Endothelial cell of umbilical vein (primary cell): ENCODE results near the gene ZNF84. TPM values are rescaled to one million over a fixed set of nuclear protein-coding genes. Genes with fewer than 3 reads are reported as not detected.

Experiments
- BruUV-seq: library from RNA; stranded (reverse); fragments of 400-500 nt; replicated peaks from 2 replicates; lab custom pipeline; 2021; lab: Mats Ljungman, UMichigan
- CTCF ChIA-PET: fragments of 300-600, 350-600 bp; sonication (Branson Sonifier 250); formaldehyde crosslinking; loops from one replicate; lab custom pipeline; 2021; ENCODE audit warnings: antibody characterized with exemption, inconsistent platforms; lab: Charles Lee
- POLR2A ChIA-PET: fragments of 300-600, 350-600 bp; sonication (Branson Sonifier 250); formaldehyde crosslinking; loops from one replicate; lab custom pipeline; 2021; ENCODE audit warnings: antibody characterized with exemption, inconsistent platforms; lab: Charles Lee
- DNase-seq: peaks from one replicate; pipeline ENCODE4 v3.0.0-alpha.2; 2011; ENCODE audit warnings: low read depth, low spot score
- FAIRE-seq: peaks from 2 replicates; lab custom pipeline; 2011; peaks lifted over from hg19 to GRCh38; lab: Jason Lieb, UNC
- H2AFZ ChIP-seq: 2 replicates; pipeline ENCODE4 v1.6.0; 2012; ENCODE audit warnings: low read depth, low read length, control low read depth, inconsistent platforms
- H3K27ac ChIP-seq: 2 replicates; pipeline ENCODE4 v1.5.1; 2011; ENCODE audit warnings: low read depth, mild to moderate bottlenecking, control low read depth, low read length, moderate library complexity; ENCODE audit not compliant: insufficient read depth
- H3K27me3 ChIP-seq, 2 experiments: 2 replicates each; pipeline versions ENCODE4 v1.6.0 to v1.6.1; 2011; ENCODE audit warnings: low read length in 2 of 2, mixed read lengths in 1 of 2; ENCODE audit not compliant: control insufficient read depth in 2 of 2, insufficient read depth in 2 of 2
- H3K36me3 ChIP-seq, 2 experiments: 2 replicates in 1 of 2; 3 replicates in 1 of 2; pipeline ENCODE4 v1.5.1; 2011; ENCODE audit warnings: low read length in 2 of 2, mild to moderate bottlenecking in 1 of 2, moderate library complexity in 1 of 2; ENCODE audit not compliant: control insufficient read depth in 2 of 2, insufficient read depth in 2 of 2; ENCODE audit errors: extremely low read depth in 1 of 2
- H3K4me1 ChIP-seq: 3 replicates; pipeline ENCODE4 v1.5.1; 2011; ENCODE audit warnings: mild to moderate bottlenecking, low read length; ENCODE audit not compliant: control insufficient read depth, insufficient read depth; ENCODE audit errors: extremely low read depth
- H3K4me2 ChIP-seq: 2 replicates; pipeline ENCODE4 v1.6.1; 2011; ENCODE audit warnings: low read length, control low read depth, mixed read lengths; ENCODE audit not compliant: insufficient read depth
- H3K4me3 ChIP-seq, 3 experiments: fragments of 200-600 bp in 1 of 3; sonication (generic), shearing (Covaris generic) in 1 of 3; replicated peaks in 1 of 3; 2 replicates each; pipeline ENCODE4 v1.5.1; 2011 to 2016; ENCODE audit warnings: control low read depth in 3 of 3, low read length in 3 of 3, mild to moderate bottlenecking in 2 of 3, inconsistent platforms in 1 of 3, low read depth in 1 of 3, moderate library complexity in 1 of 3; ENCODE audit not compliant: insufficient read depth in 1 of 3
- H3K79me2 ChIP-seq: 2 replicates; pipeline ENCODE4 v1.6.0; 2012; ENCODE audit warnings: low read length, inconsistent platforms; ENCODE audit not compliant: control insufficient read depth, insufficient read depth
- H3K9ac ChIP-seq: replicated peaks from 2 replicates; pipeline ENCODE3; 2011; ENCODE audit warnings: low read length, control low read depth; ENCODE audit not compliant: insufficient read depth; ENCODE audit errors: extremely low read depth
- H3K9me1 ChIP-seq: replicated peaks from 3 replicates; pipeline ENCODE4 v1.6.0; 2011; ENCODE audit warnings: mild to moderate bottlenecking, low read length; ENCODE audit not compliant: control insufficient read depth, insufficient read depth; ENCODE audit errors: extremely low read depth
- H3K9me3 ChIP-seq: replicated peaks from 2 replicates; pipeline ENCODE4 v1.5.1; 2012; ENCODE audit warnings: low read length, inconsistent platforms; ENCODE audit not compliant: control insufficient read depth, insufficient read depth
- H4K20me1 ChIP-seq: replicated peaks from 2 replicates; pipeline ENCODE3; 2011; ENCODE audit warnings: mild to moderate bottlenecking, low read length; ENCODE audit not compliant: control insufficient read depth, insufficient read depth; ENCODE audit errors: extremely low read depth
- CTCF ChIP-seq, 2 donors: IDR thresholded peaks; 1 replicate in 1 of 2; 2 replicates in 1 of 2; pipeline ENCODE4 v1.5.1; 2011; ENCODE audit warnings: low read length in 2 of 2, mild to moderate bottlenecking in 2 of 2, moderate library complexity in 2 of 2, control low read depth in 1 of 2, inconsistent platforms in 1 of 2, low read depth in 1 of 2; ENCODE audit not compliant: insufficient read depth in 1 of 2; ENCODE audit errors: extremely low read depth in 1 of 2
- EZH2 ChIP-seq: IDR thresholded peaks from 2 replicates; pipeline ENCODE4 v1.6.1; 2012; ENCODE audit warnings: borderline replicate concordance, low read depth, mild to moderate bottlenecking, moderate library complexity, low read length, inconsistent platforms; ENCODE audit not compliant: severe bottlenecking
- FOS ChIP-seq: IDR thresholded peaks from 2 replicates; pipeline ENCODE4 v1.6.1; 2011; ENCODE audit warnings: mild to moderate bottlenecking, low read length, moderate library complexity, borderline replicate concordance; ENCODE audit not compliant: insufficient read depth
- GATA2 ChIP-seq: IDR thresholded peaks from 2 replicates; pipeline ENCODE4 v1.7.0; 2011; ENCODE audit warnings: low read depth, mild to moderate bottlenecking, moderate library complexity, mixed read lengths, low read length; ENCODE audit not compliant: insufficient read length, insufficient read depth
- JUN ChIP-seq: IDR thresholded peaks from 2 replicates; pipeline ENCODE4 v1.6.1; 2011; ENCODE audit warnings: borderline replicate concordance, low read depth; ENCODE audit not compliant: insufficient read length, insufficient read depth
- MAX ChIP-seq: IDR thresholded peaks from 2 replicates; pipeline ENCODE4 v1.6.1; 2011; ENCODE audit not compliant: insufficient read depth, insufficient read length
- MYC ChIP-seq: IDR thresholded peaks from one replicate; pipeline ENCODE4 v1.6.1; 2011; ENCODE audit warnings: mild to moderate bottlenecking, low read depth, low read length
- POLR2A ChIP-seq: IDR thresholded peaks from 2 replicates; pipeline ENCODE4 v1.6.1; 2012; ENCODE audit warnings: low read depth, mild to moderate bottlenecking, control low read depth, low read length
- POLR2AphosphoS5 ChIP-seq: IDR thresholded peaks from 2 replicates; pipeline ENCODE4 v1.6.1; 2012; ENCODE audit warnings: low read depth, mild to moderate bottlenecking, control low read depth, low read length, moderate library complexity; ENCODE audit not compliant: insufficient read depth
- dilution Hi-C: fragments of 300-500 bp; cut with MboI; formaldehyde crosslinking; loops from one replicate; pipeline ENCODE4 v1.15.0; 2019; ENCODE audit warnings: low sequenced_read_pairs; ENCODE audit not compliant: extremely low pct_ligation_motif_present
- intact Hi-C: fragments of 100-400 bp; cut with micrococcal nuclease; formaldehyde crosslinking; loops from one replicate; pipeline ENCODE4 v1.10.0; 2022
- polyA plus RNA-seq, 4 experiments: library from polyadenylated mRNA; depleted of rRNA in 3 of 4; stranded (reverse) in 3 of 4; unstranded in 1 of 4; fragments of >200 nt; gene quantifications; 2 replicates each; pipeline versions ENCODE4 v1.2.1 to v1.2.3, GENCODE V29; 2011 to 2012; ENCODE audit warnings: missing spikeins in 1 of 4
- total RNA-seq: library from RNA; stranded (reverse); gene quantifications from 2 replicates; pipeline ENCODE4 v1.2.3, GENCODE V29; 2021

Gene ZNF84
- total and polyA plus RNA-seq, 2 donors (not counting 3 experiments of a cell fraction or from before 2014, with no cell fraction given): 8.8 to 26.0 TPM

- TF ChIP-seq FOS: no peak
- Histone ChIP-seq H3K79me2 (no peaks in the 10 kb centered on the region), H3K36me3 (peaks cover 6 to 11% of the 10 kb centered on the region in 2 experiments), H4K20me1 (no peaks in the 10 kb centered on the region), H3K4me1 (no peaks in the 10 kb centered on the region), H3K4me3 (no peak overlapping the region), H2AFZ (no peak overlapping the region), H3K27me3 (no peaks in the 10 kb centered on the region), H3K27ac (no peak overlapping the region), H3K9me3 (peaks cover 41% of the 10 kb centered on the region), H3K9me1 (no peaks in the 10 kb centered on the region), H3K4me2 (no peak overlapping the region), H3K9ac (no peak overlapping the region)
- intact Hi-C loops (no loop called here), dilution Hi-C loops (no loop called here)
- ChIA-PET POLR2A (no interaction called here), CTCF (no interaction called here)
- DNase-seq: no peak
- no peak for FAIRE-seq
- BruUV-seq: no TSS peak
Measured at GRCh38 chr12:133057446-133057845, 20.1 kb downstream of the ZNF84 start.

- H3K79me2 ChIP-seq: no peaks in the 10 kb centered on the region
- no peaks in the 10 kb centered on the region for H3K27me3 ChIP-seq
- dilution Hi-C loops: no loop called here
- H3K9ac ChIP-seq: no peak overlapping the region
- no peak overlapping the region for H3K4me2 ChIP-seq
- no peaks in the 10 kb centered on the region for H3K4me1 ChIP-seq
- no peak overlapping the region for H3K4me3 ChIP-seq
- peaks cover 48% of the 10 kb centered on the region for H3K9me3 ChIP-seq
- H2AFZ ChIP-seq: no peak overlapping the region
- no TSS peak for BruUV-seq
- H3K27ac ChIP-seq: no peak overlapping the region
- CTCF ChIA-PET: no interaction called here
- FAIRE-seq: no peak
- TF ChIP-seq FOS (no peak), JUN (no peak), MYC (no peak), POLR2A (no peak), MAX (no peak), POLR2AphosphoS5 (no peak), GATA2 (no peak), EZH2 (no peak), CTCF (IDR thresholded peaks at IDR 0.05; ENCODE audit: extremely low read depth in 1 of 2, insufficient read depth in 1 of 2, low read depth in 1 of 2, low read length in 2 of 2) (no peak)
- H4K20me1 ChIP-seq: no peaks in the 10 kb centered on the region
- intact Hi-C loops: no loop called here
- POLR2A ChIA-PET: no interaction called here
- DNase-seq: peak; percentile 6
- H3K36me3 ChIP-seq: peaks cover 5 to 8% of the 10 kb centered on the region in 2 experiments
- H3K9me1 ChIP-seq: no peaks in the 10 kb centered on the region
Measured at GRCh38 chr12:133058203-133059113, 21.1 kb downstream of the ZNF84 start.
